ENCODE measurements around the gene TTC28.
"Not testable (repeated sequence)": the region's sequence is repeated elsewhere in the genome, so short reads cannot be mapped to it uniquely, and the experiment has no call there.

TTC28 gene

DNA sequence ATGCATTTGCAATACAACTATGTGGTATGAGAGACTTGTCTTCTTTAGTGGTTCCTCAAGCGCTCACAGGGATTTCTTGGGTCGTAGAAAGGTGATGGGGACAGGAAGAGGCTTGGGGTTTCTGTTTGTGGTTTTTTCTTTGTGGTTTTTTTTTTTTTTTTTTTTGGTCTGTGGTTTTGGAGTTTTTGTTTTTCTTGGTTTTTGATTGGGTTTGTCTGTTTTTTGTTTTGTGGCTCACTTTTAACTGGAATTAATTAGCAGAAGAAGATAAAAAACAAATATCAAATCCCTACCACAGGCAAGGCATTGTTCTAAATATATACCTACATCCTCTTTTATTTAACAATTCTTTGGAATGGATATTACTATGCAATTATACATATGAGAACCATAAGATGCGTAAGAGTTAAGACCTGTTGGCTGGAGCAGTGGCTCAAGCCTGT, 5.5 kb downstream of the TTC28 start:
- no peak for DNase-seq

- no peak for DNase-seq
Observed at GRCh38 chr22:28670756-28671155, 8.9 kb downstream of the TTC28 start.

DNA sequence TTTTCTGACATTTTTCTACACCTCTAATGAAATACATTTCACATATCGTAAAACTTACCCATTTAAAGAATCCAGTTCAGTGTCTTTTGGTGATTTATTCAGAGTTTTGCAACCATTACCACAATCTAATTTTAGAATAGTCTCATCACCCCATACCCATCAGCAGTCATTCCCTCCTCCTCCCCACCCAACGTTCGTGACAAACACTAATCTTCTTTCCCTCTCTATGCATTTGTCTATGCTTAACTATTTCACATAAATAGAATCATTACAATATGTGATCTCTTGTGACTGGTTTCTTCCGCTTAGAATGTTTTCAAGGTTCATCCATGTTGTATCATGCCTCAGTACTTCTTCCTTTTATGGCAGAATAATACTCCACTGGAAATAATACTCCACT, 9.5 kb downstream of the TTC28 start:
- no peak for DNase-seq

- no peak for DNase-seq
Observed at GRCh38 chr22:28669387-28669786, 10.3 kb downstream of the TTC28 start.

DNA sequence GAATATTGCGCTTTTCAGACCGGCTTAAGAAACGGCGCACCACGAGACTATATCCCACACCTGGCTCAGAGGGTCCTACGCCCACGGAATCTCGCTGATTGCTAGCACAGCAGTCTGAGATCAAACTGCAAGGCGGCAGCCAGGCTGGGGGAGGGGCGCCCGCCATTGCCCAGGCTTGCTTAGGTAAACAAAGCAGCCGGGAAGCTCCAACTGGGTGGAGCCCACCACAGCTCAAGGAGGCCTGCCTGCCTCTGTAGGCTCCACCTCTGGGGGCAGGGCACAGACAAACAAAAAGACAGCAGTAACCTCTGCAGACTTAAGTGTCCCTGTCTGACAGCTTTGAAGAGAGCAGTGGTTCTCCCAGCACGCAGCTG, 16.1 kb downstream of the TTC28 start:
- not testable (repeated sequence) for DNase-seq

- DNase-seq: no peak
Observed at GRCh38 chr22:28658448-28658847, 21.2 kb downstream of the TTC28 start.

GRCh38 chr22:28656181-28656580, 23.5 kb downstream of the TTC28 start:
- no peak for DNase-seq

DNA sequence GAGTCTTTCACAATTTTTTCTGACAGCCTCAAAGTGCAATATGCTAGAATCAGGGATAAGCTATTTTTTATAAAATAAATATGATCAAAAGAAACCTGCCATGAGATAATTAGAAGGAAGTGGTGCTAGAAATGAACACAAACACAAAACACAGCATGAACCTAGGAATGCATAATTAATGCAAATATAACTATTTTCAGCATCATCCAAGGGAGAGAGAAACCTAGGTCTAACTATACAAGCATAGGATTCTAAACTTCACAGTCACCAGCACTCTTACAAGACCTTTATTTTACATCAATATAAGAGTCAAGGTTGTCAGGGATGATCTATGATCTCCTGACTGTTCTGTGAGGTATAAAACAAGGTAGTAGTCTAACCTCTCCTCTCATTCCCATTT, 29.2 kb downstream of the TTC28 start:
- no peak for DNase-seq

DNA sequence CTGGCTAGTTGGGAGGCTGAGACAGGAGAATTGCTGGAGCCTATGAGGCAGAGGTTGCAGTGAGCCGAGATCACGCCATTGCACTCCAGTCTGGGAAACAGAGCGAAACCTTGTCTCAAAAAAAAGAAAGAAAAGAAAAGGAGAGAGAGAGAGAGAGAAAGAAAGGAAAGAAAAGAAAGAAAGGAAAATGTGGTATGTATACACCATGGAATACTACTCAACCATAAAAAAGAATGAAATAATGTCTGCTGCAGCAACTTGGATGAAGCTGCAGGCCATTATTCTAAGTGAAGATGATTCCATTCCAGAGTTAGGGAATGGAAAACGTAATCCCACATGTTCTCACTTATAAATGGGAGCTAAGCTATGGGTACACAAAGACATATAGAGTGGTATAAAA, 30.8 kb downstream of the TTC28 start:
- DNase-seq: no peak

DNA sequence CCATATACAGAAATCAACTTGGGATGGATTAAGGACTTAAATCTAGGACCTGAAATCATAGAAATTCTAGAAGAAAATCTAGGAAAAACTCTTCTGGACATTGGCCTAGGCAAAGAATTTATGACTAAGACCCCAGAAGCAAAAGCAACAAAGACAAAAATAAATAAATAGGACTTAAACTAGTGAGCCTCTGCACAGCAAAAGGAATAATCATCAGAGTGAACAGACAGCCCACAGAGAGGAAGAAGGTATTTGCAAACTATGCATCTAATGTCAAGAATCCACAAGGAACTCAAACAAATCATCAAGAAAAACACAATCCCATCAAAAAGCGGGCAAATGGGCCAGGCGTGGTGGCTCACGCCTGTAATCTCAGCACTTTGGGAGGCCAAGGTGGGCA, 32.4 kb downstream of the TTC28 start:
- no peak for DNase-seq

DNA sequence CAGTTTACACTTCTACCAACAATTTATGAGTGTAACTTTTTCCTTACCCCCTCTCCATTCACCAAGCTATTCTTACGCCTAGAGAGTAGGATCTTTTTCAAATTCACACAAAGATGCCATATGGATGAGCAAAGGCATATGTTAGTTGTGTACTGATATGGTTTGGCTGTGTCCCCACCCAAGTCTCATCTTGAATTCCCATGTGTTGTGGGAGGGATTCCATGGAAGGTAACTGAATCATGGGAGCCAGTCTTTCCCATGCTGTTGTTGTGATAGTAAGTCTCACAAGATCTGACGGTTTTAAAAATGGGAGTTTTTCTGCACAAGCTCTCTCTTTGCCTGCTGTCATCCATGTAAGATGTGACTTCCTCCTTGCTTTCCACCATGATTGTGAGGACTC, 40.3 kb downstream of the TTC28 start:
- no peak for DNase-seq

- DNase-seq: no peak
Observed at GRCh38 chr22:28637225-28637624, 42.4 kb downstream of the TTC28 start.

DNA sequence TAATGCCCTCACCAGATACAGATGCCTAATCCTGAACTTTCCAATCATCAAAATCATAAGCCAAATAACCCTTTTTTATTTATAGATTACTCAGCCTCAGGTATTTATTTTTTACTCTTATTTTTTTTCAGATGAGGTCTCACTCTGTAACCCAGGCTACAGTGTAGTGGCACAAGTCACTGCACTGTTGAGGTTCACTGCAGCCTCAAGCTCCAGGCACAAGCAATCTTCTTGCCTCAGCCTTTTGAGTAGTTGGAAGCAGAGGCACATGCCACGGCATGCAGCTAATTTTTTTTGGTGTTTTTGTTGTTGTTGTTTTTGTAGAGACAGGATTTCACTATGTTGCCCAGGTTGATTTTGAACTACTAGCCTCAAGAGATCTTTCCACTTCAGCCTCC, 49.5 kb downstream of the TTC28 start:
- DNase-seq: no peak

GRCh38 chr22:28629420-28630176, 50.0 kb downstream of the TTC28 start:
- DNase-seq: peak; percentile 95

DNA sequence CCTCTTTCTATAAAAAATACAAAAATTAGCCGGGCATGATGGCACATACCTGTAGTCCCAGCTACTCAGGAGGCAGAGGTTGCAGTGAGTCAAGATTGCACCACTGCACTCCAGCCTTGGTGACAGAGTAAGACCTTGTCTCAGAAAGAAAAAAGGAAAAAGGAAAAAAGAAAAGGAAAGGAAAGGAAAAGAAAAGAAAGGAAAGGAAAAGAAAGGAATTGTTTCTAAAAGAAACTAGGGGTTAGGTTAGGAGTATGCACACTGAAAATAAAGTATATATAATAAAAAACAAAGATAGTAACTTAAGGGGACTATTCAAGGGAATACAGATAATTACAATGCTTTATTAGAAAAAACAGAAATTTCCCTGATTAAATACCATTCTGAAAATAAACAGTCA, 50.9 kb downstream of the TTC28 start:
- DNase-seq: no peak

- DNase-seq: no peak
Observed at GRCh38 chr22:28627791-28628190, 51.8 kb downstream of the TTC28 start.

GRCh38 chr22:28620244-28620922, 59.3 kb downstream of the TTC28 start:
- DNase-seq: no peak

DNA sequence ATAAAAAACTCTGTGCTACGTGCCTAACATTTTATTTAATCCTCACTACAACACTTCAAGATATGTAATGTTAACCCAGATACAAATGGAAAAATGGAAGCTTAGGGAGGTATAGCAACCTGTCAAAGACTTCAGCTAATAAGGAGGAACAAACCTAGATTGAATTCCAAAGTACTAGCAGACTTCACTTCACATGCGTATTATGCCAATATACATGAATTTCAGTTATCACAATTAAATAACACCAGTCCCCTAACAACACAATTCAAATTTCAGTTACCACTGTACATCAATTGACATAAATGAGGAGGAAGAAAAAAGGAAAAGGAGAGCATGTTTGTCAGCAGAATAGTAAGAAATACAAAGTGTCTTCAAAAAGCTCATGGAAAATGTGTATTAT, 60.4 kb downstream of the TTC28 start:
- no peak for DNase-seq

DNA sequence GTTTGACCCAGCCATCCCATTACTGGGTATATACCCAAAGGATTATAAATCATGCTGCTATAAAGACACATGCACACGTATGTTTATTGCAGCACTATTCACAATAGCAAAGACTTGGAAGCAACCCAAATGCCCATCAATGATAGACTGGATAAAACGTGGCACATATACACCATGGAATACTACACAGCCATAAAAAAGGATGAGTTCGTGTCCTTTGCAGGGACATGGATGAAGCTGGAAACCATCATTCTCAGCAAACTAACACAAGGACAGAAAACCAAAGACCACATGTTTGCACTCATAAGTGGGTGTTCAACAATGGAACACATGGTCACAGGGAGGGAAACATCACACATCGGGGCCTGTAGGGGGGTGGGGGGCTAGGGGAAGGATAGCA, 64.2 kb downstream of the TTC28 start:
- DNase-seq: not testable (repeated sequence)

DNA sequence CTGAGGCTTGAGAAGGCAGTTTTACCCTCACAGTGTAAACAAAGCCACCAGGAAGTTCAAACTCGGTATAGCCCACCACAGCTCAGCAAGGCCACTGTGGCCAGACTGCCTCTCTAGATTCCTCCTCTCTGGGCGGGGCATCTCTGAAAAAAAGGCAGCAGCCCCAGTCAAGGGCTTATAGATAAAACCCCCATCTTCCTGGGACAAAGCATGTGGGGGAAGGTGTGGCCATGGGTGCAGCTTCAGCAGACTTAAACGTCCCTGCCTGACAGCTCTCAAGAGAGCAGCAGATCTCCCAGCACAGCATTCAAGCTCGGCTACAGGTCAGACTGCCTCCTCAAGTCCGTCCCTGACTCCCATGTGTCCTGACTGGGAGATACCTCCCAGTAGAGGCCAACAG, 69.7 kb downstream of the TTC28 start:
- no peak for DNase-seq

- no peak for DNase-seq
Observed at GRCh38 chr22:28608546-28608945, 71.1 kb downstream of the TTC28 start.

GRCh38 chr22:28607795-28608194, 71.8 kb downstream of the TTC28 start:
- DNase-seq: no peak

- no peak for DNase-seq
Observed at GRCh38 chr22:28604966-28605761, 74.5 kb downstream of the TTC28 start.

DNA sequence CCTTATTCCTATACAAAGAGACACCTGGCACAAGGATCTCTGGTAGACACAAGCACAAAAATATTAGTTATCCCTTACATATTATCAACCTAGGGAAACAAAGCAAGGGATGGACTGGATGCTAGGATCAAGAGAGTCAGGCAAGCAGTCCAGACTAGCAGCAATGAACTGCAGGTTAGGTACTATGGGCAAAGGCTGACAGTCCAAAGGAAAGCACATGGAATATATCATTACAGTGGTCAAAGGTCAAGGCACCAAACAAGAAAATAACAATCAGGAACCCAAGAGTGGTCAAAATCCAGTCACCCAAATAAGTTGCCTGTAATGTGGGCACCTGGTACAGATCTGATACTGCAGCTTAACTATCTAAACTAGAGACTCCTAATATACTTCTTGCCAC, 77.7 kb downstream of the TTC28 start:
- no peak for DNase-seq

All from NCI-H82 (cell line).